GM10847 (cell line): Measurements from ENCODE around the gene FMNL2.

Source experiments
- POLR2A ChIP-seq: IDR thresholded peaks from 2 replicates; pipeline ENCODE4 v1.6.1; 2011; ENCODE audit not compliant: insufficient read length; ENCODE audit errors: extremely low read depth

Gene FMNL2

DNA sequence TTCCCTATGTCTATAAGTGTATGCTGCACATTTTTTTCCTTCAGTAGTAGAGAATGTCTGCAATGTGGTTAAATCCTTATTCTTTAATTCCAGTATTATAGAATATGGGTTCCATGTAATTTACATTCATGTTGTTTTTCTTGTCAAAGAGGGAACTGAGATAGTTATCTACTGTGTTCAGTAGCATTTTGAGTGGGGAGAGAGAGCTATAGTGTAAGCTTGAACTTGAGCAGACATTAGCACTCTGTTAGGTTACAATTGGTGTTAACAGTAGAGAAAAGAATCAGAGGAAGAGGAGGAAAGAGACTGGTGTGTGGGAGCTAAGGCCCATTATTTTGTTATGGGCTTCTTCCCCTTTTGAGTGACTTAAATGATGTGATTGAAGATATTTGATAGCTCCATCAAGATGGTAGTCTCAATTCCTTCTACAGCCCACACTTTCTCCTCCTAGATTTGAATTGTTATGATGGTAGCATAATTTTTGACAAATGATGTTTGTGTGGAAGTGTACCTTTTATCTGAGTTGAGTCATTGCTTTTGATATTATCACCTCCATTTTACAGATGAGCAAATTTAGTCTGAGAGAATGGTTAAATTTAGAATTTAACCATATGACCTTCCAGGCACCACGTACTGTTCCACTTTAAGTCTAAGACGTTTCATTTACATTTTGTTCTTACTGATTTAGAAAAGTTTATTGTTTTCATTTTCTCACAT is 71.3 kb downstream of the FMNL2 start:
- TF ChIP-seq POLR2A, result no peak

- TF ChIP-seq POLR2A, result no peak
These were observed 71.8 kb downstream of the FMNL2 start for GRCh38 chr2:152406836-152407161.

- TF ChIP-seq POLR2A, result peak; percentile 24
These were observed 72.3 kb downstream of the FMNL2 start for GRCh38 chr2:152407204-152407721.

DNA sequence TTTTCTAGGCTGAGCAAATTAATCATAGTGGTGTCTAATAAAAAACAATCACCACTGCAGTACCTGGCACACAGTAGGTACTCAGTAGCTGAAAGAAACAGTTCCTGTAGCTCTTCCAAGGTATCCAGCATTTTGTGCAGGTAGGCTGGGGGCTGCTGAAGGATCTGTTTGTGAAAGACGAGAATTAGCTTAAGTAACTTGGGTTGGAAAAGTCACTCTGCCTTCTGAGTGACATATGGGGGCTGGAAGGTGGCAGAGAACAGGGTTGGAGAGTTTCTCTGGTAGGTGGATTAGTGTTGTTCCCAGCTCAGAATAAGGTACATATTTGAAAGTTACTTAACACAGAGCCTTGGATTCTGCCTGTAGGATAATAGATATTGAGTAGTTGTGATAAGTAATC is 72.8 kb downstream of the FMNL2 start:
- TF ChIP-seq POLR2A, result no peak

- TF ChIP-seq POLR2A, result no peak
These were observed 73.3 kb downstream of the FMNL2 start for GRCh38 chr2:152408254-152408653.

- TF ChIP-seq POLR2A, result no peak
These were observed 74.6 kb downstream of the FMNL2 start for GRCh38 chr2:152409386-152410164.

GRCh38 chr2:152410165-152410597 is 75.2 kb downstream of the FMNL2 start:
- no peak for TF ChIP-seq POLR2A

- TF ChIP-seq POLR2A, result no peak
These were observed 76.2 kb downstream of the FMNL2 start for GRCh38 chr2:152411154-152411553.

DNA sequence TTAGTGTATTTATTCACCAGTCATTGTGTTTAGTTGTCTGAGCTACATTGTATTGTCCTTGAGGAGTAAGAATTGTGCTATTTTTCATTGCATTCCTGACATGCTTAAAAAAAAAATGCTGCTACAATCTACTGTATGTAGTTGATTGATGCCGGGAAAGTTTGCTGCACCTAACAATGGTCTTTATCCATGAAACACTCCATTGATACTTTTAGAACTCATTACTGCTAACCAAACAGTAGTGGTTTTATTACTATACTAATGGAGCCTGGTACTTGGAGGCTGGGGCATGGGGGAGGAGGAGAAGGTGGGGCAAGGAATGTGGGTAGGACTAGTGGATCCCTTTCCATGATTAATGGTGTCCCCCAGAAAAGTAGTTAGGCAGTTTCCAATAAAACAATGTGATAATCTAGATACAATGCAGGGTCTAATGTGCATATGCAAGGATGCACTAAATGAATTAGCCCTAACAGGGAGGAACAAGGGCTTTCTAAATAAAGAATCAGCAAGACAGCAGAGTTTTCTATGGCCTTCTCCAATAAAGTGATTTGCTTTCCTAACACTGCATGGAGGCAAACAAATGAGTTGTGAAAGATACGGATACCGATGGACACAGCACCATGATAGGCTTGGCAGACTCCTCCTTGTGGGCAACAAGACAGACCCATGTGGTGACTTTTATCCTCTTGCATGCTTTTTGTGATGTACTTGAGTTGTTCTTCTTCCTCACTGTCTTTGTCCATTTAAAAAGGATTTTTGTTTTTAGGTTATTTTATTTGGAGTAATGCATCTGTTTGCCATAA is 78.5 kb downstream of the FMNL2 start:
- TF ChIP-seq POLR2A, result no peak

- no peak for TF ChIP-seq POLR2A
These were observed 80.3 kb downstream of the FMNL2 start for GRCh38 chr2:152415231-152415642.

GRCh38 chr2:152415796-152416195 is 80.8 kb downstream of the FMNL2 start:
- no peak for TF ChIP-seq POLR2A

DNA sequence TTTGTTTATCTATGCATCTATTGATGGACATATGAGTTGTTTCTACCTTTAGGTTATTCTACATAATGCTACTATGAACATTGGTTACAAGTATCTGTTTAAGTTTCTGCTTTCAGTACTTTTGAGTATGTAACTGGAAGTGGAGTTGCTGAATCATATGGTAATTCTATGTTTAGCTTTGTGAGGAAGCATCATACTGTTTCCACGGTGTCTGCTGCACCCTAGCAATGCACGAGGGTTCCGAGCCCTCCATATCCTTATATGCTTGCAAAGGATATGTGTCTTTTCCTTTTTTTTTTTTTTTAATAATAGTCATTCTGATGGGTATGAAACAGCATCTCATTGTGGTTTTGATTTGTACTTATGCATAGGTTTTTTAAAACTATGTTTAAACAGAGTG is 83.7 kb downstream of the FMNL2 start:
- TF ChIP-seq POLR2A, result no peak

DNA sequence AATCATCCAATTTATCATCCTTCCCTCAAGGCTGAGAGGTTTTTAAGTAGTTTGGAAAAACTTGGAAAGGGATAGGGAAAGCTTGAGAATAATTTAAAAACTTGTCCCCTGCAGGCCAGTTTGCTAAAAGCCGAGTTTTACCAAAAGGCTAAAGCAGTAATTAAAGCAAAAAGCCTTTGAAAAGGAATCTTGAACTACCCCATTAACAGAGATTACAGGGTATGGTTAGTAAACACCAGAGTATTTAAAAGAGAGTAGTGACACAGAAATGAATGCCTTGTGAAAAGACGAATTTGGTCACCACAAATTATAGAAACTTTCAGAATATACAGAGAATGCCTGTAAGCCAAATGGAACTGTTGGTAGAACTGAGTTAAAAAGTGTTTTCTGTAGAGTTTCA is 85.0 kb downstream of the FMNL2 start:
- no peak for TF ChIP-seq POLR2A

- no peak for TF ChIP-seq POLR2A
These were observed 85.4 kb downstream of the FMNL2 start for GRCh38 chr2:152420363-152420762.

DNA sequence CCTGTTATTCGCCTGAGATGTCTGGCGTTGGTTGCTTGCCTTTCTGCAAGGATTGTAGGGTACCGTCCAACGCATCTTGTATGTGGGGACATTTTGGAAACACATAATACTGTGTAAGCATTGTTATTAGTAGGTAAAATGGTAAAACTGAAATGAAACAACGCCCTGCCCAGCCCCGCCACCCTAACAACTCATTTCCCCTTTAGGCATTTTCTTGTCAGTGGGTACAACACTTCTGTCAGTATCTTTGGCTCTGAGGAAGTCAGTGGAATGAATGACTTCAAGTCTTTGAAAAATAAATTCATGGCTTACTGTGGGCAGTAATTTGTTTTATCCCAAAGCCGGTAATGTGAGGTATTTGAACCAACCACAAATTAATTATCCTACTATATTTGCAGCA is 86.0 kb downstream of the FMNL2 start:
- no peak for TF ChIP-seq POLR2A
